Neural progenitor cell (in vitro differentiated cells): Measurements from ENCODE around the gene DPM3.

ENCODE experiments used
- CTCF ChIP-seq: fragments of 200-600 bp; sonication (generic); IDR thresholded peaks from 2 replicates; pipeline ENCODE4 v1.5.1; 2017; ENCODE audit warnings: antibody characterized with exemption, mild to moderate bottlenecking
- EZH2 ChIP-seq: fragments of 200-600 bp; sonication (generic); IDR thresholded peaks from 2 replicates; pipeline ENCODE4 v1.6.1; 2017; ENCODE audit warnings: antibody characterized with exemption, mild to moderate bottlenecking, moderate library complexity

- TF ChIP-seq CTCF, result peak; percentile 78
- no peak for TF ChIP-seq EZH2
Measured at GRCh38 chr1:155176544-155177071, 36.3 kb upstream of the DPM3 start.
